SU-DHL-6 (cell line): Measurements from ENCODE around the gene PLA2G4E.

Source experiments
- CTCF ChIP-seq: fragments of 200-600 bp; sonication (generic); IDR thresholded peaks from one replicate; pipeline ENCODE4 v1.5.1; 2017; ENCODE audit warnings: antibody characterized with exemption, mild to moderate bottlenecking, low read length, moderate library complexity; ENCODE audit not compliant: insufficient read depth, poor library complexity, severe bottlenecking
- EZH2phosphoT487 ChIP-seq: fragments of 200-600 bp; sonication (generic), shearing (Covaris generic); conservative IDR thresholded peaks from 2 replicates; pipeline ENCODE4 v1.6.1; 2018; ENCODE audit warnings: mild to moderate bottlenecking, antibody characterized with exemption, low read length, moderate library complexity, mixed read lengths

- no peak for TF ChIP-seq CTCF
- TF ChIP-seq EZH2phosphoT487, result no peak
Observed at GRCh38 chr15:41970456-41970855, 50.4 kb downstream of the PLA2G4E start.
